Testis (tissue), 3 donors: ENCODE results near the gene HDAC9. TPM values are rescaled to one million over a fixed set of nuclear protein-coding genes. Genes with fewer than 3 reads are reported as not detected.

Source experiments
- DNase-seq: peaks from one replicate; pipeline ENCODE4 v3.0.0-alpha.2; 2019
- H3K27ac ChIP-seq, 2 donors: fragments of 200-600 bp; sonication (generic); one replicate each; pipeline ENCODE4 v1.5.1; 2019
- H3K27me3 ChIP-seq: fragments of 200-600 bp; sonication (generic); one replicate; pipeline ENCODE4 v1.5.1; 2019
- H3K36me3 ChIP-seq: fragments of 200-600 bp; sonication (generic); one replicate; pipeline ENCODE4 v1.5.1; 2017; ENCODE audit warnings: low read depth; ENCODE audit errors: missing control alignments
- H3K4me1 ChIP-seq: fragments of 200-600 bp; sonication (generic); one replicate; pipeline ENCODE4 v1.5.1; 2019
- H3K4me3 ChIP-seq, 2 donors: fragments of 200-600 bp; sonication (generic); one replicate each; pipeline ENCODE4 v1.5.1; 2017 to 2019
- H3K9me3 ChIP-seq: fragments of 200-600 bp; sonication (generic); one replicate; pipeline ENCODE4 v1.5.1; 2017
- POLR2A ChIP-seq: fragments of 450-650 bp; IDR thresholded peaks from one replicate; pipeline ENCODE4 v1.6.1; 2017; ENCODE audit warnings: antibody characterized with exemption, mild to moderate bottlenecking, moderate library complexity
- WGBS, 2 donors: methylation state at CpG; one replicate each; pipeline ENCODE4 v1.1.5; 2018; 5-methylcytosine and 5-hydroxymethylcytosine counted together
- intact Hi-C: fragments of 100-400 bp; cut with DNase I; formaldehyde crosslinking; loops from one replicate; pipeline ENCODE4 v1.15.1; 2023; ENCODE audit warnings: low total_unique reads
- polyA plus RNA-seq: library from polyadenylated mRNA; stranded (reverse); fragments of 350-450 nt; fragmentation: Illumina TruSeq; extraction: RNeasy Lipid Tissue Mini Kit (QIAGEN cat#74804); gene quantifications from one replicate; pipeline ENCODE4 v1.2.3, GENCODE V29; 2014; ENCODE audit warnings: low read depth, low replicate concordance; ENCODE audit not compliant: insufficient read depth
- total RNA-seq, 2 donors: library from RNA; depleted of rRNA; stranded (reverse); fragments of >200 nt; gene quantifications; one replicate each; pipeline ENCODE4 v1.2.3, GENCODE V29; 2016
- TF ChIP-seq, protein P1 (sequence below), 3 experiments: fragments of 450-650 bp in 2 of 3; fragments of 200-600 bp in 1 of 3; sonication (generic) in 1 of 3; IDR thresholded peaks; one replicate each; pipeline ENCODE4 v1.5.1; 2016 to 2019; ENCODE audit warnings: antibody characterized with exemption in 3 of 3, mild to moderate bottlenecking in 2 of 3, moderate library complexity in 1 of 3

The HDAC9 gene
- total and polyA plus RNA-seq, 3 donors from 2014 or later, result 30.6 to 35.5 (median 35.4) TPM

DNA sequence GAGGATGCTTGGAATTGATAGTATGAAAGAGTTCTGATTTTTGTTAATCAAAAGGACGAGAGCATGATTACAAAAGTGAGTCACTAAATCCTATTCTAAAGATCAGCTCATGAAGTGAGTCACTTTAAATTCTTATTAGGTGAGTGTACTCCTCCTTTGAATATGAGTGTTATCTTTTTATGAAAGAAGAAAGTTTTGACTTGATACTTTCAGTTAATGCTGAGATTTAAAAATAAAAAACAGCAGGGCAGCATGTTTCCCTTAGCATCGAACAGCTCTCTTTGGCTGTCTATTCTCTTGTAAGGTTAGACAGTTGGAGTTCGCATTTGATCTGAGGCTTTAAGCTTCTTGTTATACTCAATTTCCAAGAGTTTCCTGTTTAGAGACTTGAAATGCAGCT is 399.9 kb downstream of the HDAC9 start:
- Histone ChIP-seq H3K36me3 (no peaks in the 10 kb centered on the region), H3K27me3 (no peaks in the 10 kb centered on the region), H3K4me1 (no peaks in the 10 kb centered on the region), H3K9me3 (no peaks in the 10 kb centered on the region), H3K27ac (no peak overlapping the region), H3K4me3 (no peak overlapping the region)
- no peak for TF ChIP-seq POLR2A
- TF ChIP-seq, protein P1, sequence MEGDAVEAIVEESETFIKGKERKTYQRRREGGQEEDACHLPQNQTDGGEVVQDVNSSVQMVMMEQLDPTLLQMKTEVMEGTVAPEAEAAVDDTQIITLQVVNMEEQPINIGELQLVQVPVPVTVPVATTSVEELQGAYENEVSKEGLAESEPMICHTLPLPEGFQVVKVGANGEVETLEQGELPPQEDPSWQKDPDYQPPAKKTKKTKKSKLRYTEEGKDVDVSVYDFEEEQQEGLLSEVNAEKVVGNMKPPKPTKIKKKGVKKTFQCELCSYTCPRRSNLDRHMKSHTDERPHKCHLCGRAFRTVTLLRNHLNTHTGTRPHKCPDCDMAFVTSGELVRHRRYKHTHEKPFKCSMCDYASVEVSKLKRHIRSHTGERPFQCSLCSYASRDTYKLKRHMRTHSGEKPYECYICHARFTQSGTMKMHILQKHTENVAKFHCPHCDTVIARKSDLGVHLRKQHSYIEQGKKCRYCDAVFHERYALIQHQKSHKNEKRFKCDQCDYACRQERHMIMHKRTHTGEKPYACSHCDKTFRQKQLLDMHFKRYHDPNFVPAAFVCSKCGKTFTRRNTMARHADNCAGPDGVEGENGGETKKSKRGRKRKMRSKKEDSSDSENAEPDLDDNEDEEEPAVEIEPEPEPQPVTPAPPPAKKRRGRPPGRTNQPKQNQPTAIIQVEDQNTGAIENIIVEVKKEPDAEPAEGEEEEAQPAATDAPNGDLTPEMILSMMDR (IDR thresholded peaks at IDR 0.05), result no peak
- 73 to 81% methylated on average over 3 of the region's 3 CpGs for WGBS, 2 donors
- intact Hi-C loops, result no loop called here
- no peak for DNase-seq

DNA sequence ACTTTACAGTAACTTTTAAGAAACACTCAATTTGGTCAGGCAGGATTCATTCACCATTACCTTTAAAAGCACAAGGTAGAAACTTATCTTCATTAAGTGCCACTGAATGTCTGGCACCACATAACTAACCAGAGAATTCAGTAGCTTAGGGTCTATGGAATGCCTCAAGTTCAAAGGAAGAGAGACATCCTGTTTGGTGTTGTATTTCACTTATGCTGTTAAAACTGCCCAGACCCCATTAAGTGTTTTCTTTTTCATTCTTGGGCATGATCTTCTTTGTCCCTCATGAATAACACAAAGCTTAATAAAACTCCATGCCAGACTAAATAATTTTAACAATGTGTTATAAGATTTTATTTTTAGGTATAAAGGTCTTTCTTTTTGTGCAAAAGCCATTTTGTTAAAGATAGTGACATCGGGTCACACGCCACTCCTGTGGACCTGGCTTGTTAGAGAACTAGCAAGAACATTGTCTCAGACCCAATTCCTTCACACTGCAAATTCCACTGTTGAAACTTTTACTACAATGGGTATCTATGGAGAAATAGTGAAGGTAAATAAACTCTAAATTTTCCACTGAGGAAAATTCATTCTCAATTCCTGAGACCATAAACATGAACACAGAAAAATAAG is 400.9 kb downstream of the HDAC9 start:
- intact Hi-C loops, result no loop called here
- no peak for DNase-seq
- TF ChIP-seq, protein P1 (IDR thresholded peaks at IDR 0.05), result no peak
- TF ChIP-seq POLR2A, result no peak
- Histone ChIP-seq H3K36me3 (no peaks in the 10 kb centered on the region), H3K9me3 (no peaks in the 10 kb centered on the region), H3K4me1 (no peaks in the 10 kb centered on the region), H3K4me3 (no peak overlapping the region), H3K27ac (no peak overlapping the region), H3K27me3 (no peaks in the 10 kb centered on the region)
- 92 to 95% methylated on average over 2 of the region's 2 CpGs for WGBS, 2 donors

DNA sequence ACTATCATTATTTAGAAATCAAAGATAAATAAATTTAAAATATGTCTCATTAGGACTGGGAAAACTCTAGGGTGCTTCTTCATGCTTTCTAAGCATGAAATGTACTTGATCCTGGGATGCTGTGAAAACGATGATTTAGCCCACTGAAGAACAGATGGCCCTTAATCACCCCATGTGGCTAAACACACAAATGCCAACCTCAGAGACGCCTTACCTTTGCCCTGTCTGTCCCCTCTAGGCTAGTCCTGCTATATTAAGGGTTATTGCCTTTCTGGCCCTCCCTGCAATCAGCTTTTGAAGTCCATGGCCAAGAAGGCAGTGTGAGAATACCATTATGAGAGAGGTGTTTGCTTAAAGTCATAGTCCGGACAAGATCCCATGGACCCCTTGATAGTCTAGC is 404.7 kb downstream of the HDAC9 start:
- Histone ChIP-seq H3K4me3 (no peak overlapping the region), H3K4me1 (no peaks in the 10 kb centered on the region), H3K9me3 (no peaks in the 10 kb centered on the region), H3K36me3 (no peaks in the 10 kb centered on the region), H3K27me3 (no peaks in the 10 kb centered on the region), H3K27ac (no peak overlapping the region)
- no peak for DNase-seq
- intact Hi-C loops, result no loop called here
- WGBS, 2 donors, result 80 to 90% methylated on average over 3 of the region's 3 CpGs
- TF ChIP-seq, protein P1 (IDR thresholded peaks at IDR 0.05), result no peak
- TF ChIP-seq POLR2A, result no peak

DNA sequence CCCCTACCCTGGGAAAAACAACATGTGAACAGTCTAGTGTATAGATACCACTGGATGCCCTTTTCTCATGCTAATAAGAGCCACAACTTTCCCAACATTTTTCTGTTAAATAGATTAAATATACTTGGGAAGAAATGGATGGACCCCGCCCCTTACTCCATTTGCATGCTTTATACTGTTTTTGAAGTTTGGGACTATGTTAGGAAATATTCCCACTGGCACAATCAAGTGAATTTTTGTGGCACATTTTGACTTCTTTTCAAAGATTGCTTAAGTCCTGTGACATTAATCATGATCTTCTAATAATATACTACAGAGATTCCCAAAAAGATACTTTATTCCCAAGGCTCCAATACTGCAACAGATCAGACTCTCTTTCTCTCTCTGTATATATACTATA is 405.3 kb downstream of the HDAC9 start:
- no peaks in the 10 kb centered on the region for H3K4me1 ChIP-seq
- no peaks in the 10 kb centered on the region for H3K27me3 ChIP-seq
- H3K36me3 ChIP-seq, result no peaks in the 10 kb centered on the region
- intact Hi-C loops, result no loop called here
- DNase-seq, result no peak
- no peaks in the 10 kb centered on the region for H3K9me3 ChIP-seq
- WGBS, 2 donors, result 95 to 96% methylated on average over 1 of the region's 1 CpG
- no peak for TF ChIP-seq POLR2A
- TF ChIP-seq, protein P1 (IDR thresholded peaks at IDR 0.05), result no peak
- H3K4me3 ChIP-seq, result no peak overlapping the region
- H3K27ac ChIP-seq, result no peak overlapping the region

DNA sequence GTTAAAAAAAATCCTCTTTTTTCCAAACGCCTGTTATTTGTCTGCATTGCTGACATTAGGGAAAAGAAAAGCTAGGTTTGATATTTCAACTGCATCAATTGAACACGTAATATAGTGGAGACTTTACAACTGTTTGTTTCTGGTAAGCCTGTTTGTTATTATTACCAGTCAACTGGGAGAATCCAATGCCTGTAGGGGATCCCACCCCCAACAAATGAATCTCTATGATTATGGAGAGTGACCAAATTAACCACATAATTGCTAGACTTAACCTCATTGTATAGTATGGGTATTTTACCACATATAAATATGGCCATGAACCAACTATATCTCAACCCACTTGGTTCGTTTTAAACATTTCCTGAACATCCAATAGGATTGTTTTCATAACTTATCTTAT is 405.8 kb downstream of the HDAC9 start:
- intact Hi-C loops, result no loop called here
- TF ChIP-seq POLR2A, result no peak
- TF ChIP-seq, protein P1 (IDR thresholded peaks at IDR 0.05), result no peak
- DNase-seq, result no peak
- H3K4me1 ChIP-seq, result no peaks in the 10 kb centered on the region
- H3K9me3 ChIP-seq, result no peaks in the 10 kb centered on the region
- WGBS, 2 donors, result 85% methylated on average over 3 of the region's 3 CpGs
- no peak overlapping the region for H3K27ac ChIP-seq
- no peaks in the 10 kb centered on the region for H3K27me3 ChIP-seq
- H3K4me3 ChIP-seq, result no peak overlapping the region
- no peaks in the 10 kb centered on the region for H3K36me3 ChIP-seq
